SK-N-SH (cell line): ENCODE data around the gene ZC3H10. TPM values are rescaled to one million over a fixed set of nuclear protein-coding genes. Genes with fewer than 3 reads are reported as not detected.

ENCODE experiments used
- RXRA ChIP-seq: IDR thresholded peaks from 2 replicates; pipeline ENCODE4 v1.4.0; 2012; ENCODE audit warnings: low read depth, mild to moderate bottlenecking, borderline replicate concordance
- SIN3A ChIP-seq: IDR thresholded peaks from 2 replicates; pipeline ENCODE4 v1.6.1; 2012; ENCODE audit warnings: low read depth, mild to moderate bottlenecking, low read length, moderate library complexity, borderline replicate concordance
- YY1 ChIP-seq: IDR thresholded peaks from 2 replicates; pipeline ENCODE4 v1.4.0; 2012; ENCODE audit warnings: low read depth, mild to moderate bottlenecking
- polyA plus RNA-seq, 3 experiments: library from polyadenylated mRNA; depleted of rRNA; stranded (reverse); fragments of >200 nt; gene quantifications; 2 replicates each; pipeline ENCODE4 v1.2.3, GENCODE V29; 2012
- TF ChIP-seq, protein P1 (sequence below): IDR thresholded peaks from 2 replicates; pipeline ENCODE4; 2012

ZC3H10 gene
- polyA plus RNA-seq, 1 of the 3 experiments (the other 2 are of a cell fraction), result 2.0 TPM

DNA sequence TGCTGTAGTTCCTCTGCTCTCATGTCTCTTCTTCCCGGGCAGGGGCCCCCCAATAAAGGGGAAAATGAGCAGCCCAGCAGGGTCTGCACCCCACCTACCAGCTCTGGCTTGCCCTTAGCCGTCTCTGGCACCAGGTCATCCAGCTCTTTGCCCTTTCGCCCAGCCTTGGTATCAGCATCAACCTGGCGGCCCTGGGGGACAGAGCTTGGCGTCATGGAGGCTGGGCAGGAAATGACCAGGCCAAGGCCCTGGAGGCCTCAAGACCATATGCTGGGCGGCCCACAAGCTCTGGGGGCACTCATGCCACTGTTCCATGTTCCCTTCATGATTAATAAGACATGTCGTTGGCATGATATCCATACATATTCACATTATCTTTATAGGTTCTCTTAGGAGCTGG, 54.8 kb downstream of the ZC3H10 start (continued):
- TF ChIP-seq, protein P1, sequence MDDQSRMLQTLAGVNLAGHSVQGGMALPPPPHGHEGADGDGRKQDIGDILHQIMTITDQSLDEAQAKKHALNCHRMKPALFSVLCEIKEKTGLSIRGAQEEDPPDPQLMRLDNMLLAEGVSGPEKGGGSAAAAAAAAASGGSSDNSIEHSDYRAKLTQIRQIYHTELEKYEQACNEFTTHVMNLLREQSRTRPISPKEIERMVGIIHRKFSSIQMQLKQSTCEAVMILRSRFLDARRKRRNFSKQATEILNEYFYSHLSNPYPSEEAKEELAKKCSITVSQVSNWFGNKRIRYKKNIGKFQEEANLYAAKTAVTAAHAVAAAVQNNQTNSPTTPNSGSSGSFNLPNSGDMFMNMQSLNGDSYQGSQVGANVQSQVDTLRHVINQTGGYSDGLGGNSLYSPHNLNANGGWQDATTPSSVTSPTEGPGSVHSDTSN, result no peak
- TF ChIP-seq YY1 (no peak), SIN3A (no peak), RXRA (no peak)

Other genes with a start within 250 kb of the ZC3H10 start
- gene PYM1, start 190.4 kb upstream of the ZC3H10 start, polyA plus RNA-seq (2012; rRNA removed), result 36.0 and 36.3 TPM in 2 replicates
- gene DGKA, start 187.1 kb upstream of the ZC3H10 start, polyA plus RNA-seq (2012; rRNA removed), result 74.6 and 75.9 TPM in 2 replicates
- gene PMEL, start 152.2 kb upstream of the ZC3H10 start, polyA plus RNA-seq (2012; rRNA removed), result 1.8 and 2.7 TPM in 2 replicates
- gene CDK2, start 151.4 kb upstream of the ZC3H10 start, polyA plus RNA-seq (2012; rRNA removed), result 34.7 and 43.3 TPM in 2 replicates
- 54.0 and 79.4 TPM in 2 replicates for gene RAB5B, start 144.2 kb upstream of the ZC3H10 start, polyA plus RNA-seq (2012; rRNA removed)
- 23.2 and 25.7 TPM in 2 replicates for gene SUOX, start 121.0 kb upstream of the ZC3H10 start, polyA plus RNA-seq (2012; rRNA removed)
- 2.0 and 3.9 TPM in 2 replicates for gene IKZF4, start 97.2 kb upstream of the ZC3H10 start, polyA plus RNA-seq (2012; rRNA removed)
- 1,500 and 1,782 TPM in 2 replicates for gene RPS26, start 76.3 kb upstream of the ZC3H10 start, polyA plus RNA-seq (2012; rRNA removed)
- 1.4 and 1.5 TPM in 2 replicates for gene ERBB3, start 38.1 kb upstream of the ZC3H10 start, polyA plus RNA-seq (2012; rRNA removed)
- 207 and 213 TPM in 2 replicates for gene PA2G4, start 13.7 kb upstream of the ZC3H10 start, polyA plus RNA-seq (2012; rRNA removed)
- 11,334 and 12,464 TPM in 2 replicates for gene RPL41, start 1.6 kb upstream of the ZC3H10 start, polyA plus RNA-seq (2012; rRNA removed)
- 132 and 143 TPM in 2 replicates for gene ESYT1, start 10.0 kb downstream of the ZC3H10 start, polyA plus RNA-seq (2012; rRNA removed)
- gene MYL6B, start 34.3 kb downstream of the ZC3H10 start, polyA plus RNA-seq (2012; rRNA removed), result 203 and 234 TPM in 2 replicates
- 4,697 and 4,711 TPM in 2 replicates for gene MYL6, start 40.1 kb downstream of the ZC3H10 start, polyA plus RNA-seq (2012; rRNA removed)
- 64.3 and 73.0 TPM in 2 replicates for gene SMARCC2, start 71.2 kb downstream of the ZC3H10 start, polyA plus RNA-seq (2012; rRNA removed)
- gene RNF41, start 103.7 kb downstream of the ZC3H10 start, polyA plus RNA-seq (2012; rRNA removed), result 127 and 147 TPM in 2 replicates
- gene NABP2, start 106.1 kb downstream of the ZC3H10 start, polyA plus RNA-seq (2012; rRNA removed), result 49.3 and 52.3 TPM in 2 replicates
- 0.12 TPM in 1 of 2 replicates, not detected in the other for gene SLC39A5, start 111.8 kb downstream of the ZC3H10 start, polyA plus RNA-seq (2012; rRNA removed)
- gene ANKRD52, start 140.1 kb downstream of the ZC3H10 start, polyA plus RNA-seq (2012; rRNA removed), result 22.5 and 23.4 TPM in 2 replicates
- 42.2 and 56.2 TPM in 2 replicates for gene COQ10A, start 148.7 kb downstream of the ZC3H10 start, polyA plus RNA-seq (2012; rRNA removed)
- gene CS, start 182.1 kb downstream of the ZC3H10 start, polyA plus RNA-seq (2012; rRNA removed), result 121 and 149 TPM in 2 replicates
- 191 and 196 TPM in 2 replicates for gene CNPY2, start 197.7 kb downstream of the ZC3H10 start, polyA plus RNA-seq (2012; rRNA removed)
- 37.1 and 66.9 TPM in 2 replicates for gene PAN2, start 215.7 kb downstream of the ZC3H10 start, polyA plus RNA-seq (2012; rRNA removed)
- gene IL23A, start 220.6 kb downstream of the ZC3H10 start, polyA plus RNA-seq (2012; rRNA removed), result 0.29 and 0.46 TPM in 2 replicates
- gene STAT2, start 241.8 kb downstream of the ZC3H10 start, polyA plus RNA-seq (2012; rRNA removed), result 58.1 and 91.4 TPM in 2 replicates
- not detected in 2 replicates for gene APOF, start 244.6 kb downstream of the ZC3H10 start, polyA plus RNA-seq (2012; rRNA removed)